Endothelial cell of umbilical vein (primary cell): ENCODE data around the gene MCU. TPM values are rescaled to one million over a fixed set of nuclear protein-coding genes. Genes with fewer than 3 reads are reported as not detected.
A peak's percentile ranks its signal among the peaks of the same experiment; 100 is the strongest.

Experiments
- BruUV-seq: library from RNA; stranded (reverse); fragments of 400-500 nt; replicated peaks from 2 replicates; lab custom pipeline; 2021; lab: Mats Ljungman, UMichigan
- CTCF ChIA-PET: fragments of 300-600, 350-600 bp; sonication (Branson Sonifier 250); formaldehyde crosslinking; loops from one replicate; lab custom pipeline; 2021; ENCODE audit warnings: antibody characterized with exemption, inconsistent platforms; lab: Charles Lee
- POLR2A ChIA-PET: fragments of 300-600, 350-600 bp; sonication (Branson Sonifier 250); formaldehyde crosslinking; loops from one replicate; lab custom pipeline; 2021; ENCODE audit warnings: antibody characterized with exemption, inconsistent platforms; lab: Charles Lee
- DNase-seq: peaks from one replicate; pipeline ENCODE4 v3.0.0-alpha.2; 2011; ENCODE audit warnings: low read depth, low spot score
- FAIRE-seq: peaks from 2 replicates; lab custom pipeline; 2011; peaks lifted over from hg19 to GRCh38; lab: Jason Lieb, UNC
- H2AFZ ChIP-seq: 2 replicates; pipeline ENCODE4 v1.6.0; 2012; ENCODE audit warnings: low read depth, low read length, control low read depth, inconsistent platforms
- H3K27ac ChIP-seq: 2 replicates; pipeline ENCODE4 v1.5.1; 2011; ENCODE audit warnings: low read depth, mild to moderate bottlenecking, control low read depth, low read length, moderate library complexity; ENCODE audit not compliant: insufficient read depth
- H3K27me3 ChIP-seq, 2 experiments: 2 replicates each; pipeline versions ENCODE4 v1.6.0 to v1.6.1; 2011; ENCODE audit warnings: low read length in 2 of 2, mixed read lengths in 1 of 2; ENCODE audit not compliant: control insufficient read depth in 2 of 2, insufficient read depth in 2 of 2
- H3K36me3 ChIP-seq, 2 experiments: 2 replicates in 1 of 2; 3 replicates in 1 of 2; pipeline ENCODE4 v1.5.1; 2011; ENCODE audit warnings: low read length in 2 of 2, mild to moderate bottlenecking in 1 of 2, moderate library complexity in 1 of 2; ENCODE audit not compliant: control insufficient read depth in 2 of 2, insufficient read depth in 2 of 2; ENCODE audit errors: extremely low read depth in 1 of 2
- H3K4me1 ChIP-seq: 3 replicates; pipeline ENCODE4 v1.5.1; 2011; ENCODE audit warnings: mild to moderate bottlenecking, low read length; ENCODE audit not compliant: control insufficient read depth, insufficient read depth; ENCODE audit errors: extremely low read depth
- H3K4me2 ChIP-seq: 2 replicates; pipeline ENCODE4 v1.6.1; 2011; ENCODE audit warnings: low read length, control low read depth, mixed read lengths; ENCODE audit not compliant: insufficient read depth
- H3K4me3 ChIP-seq, 3 experiments: fragments of 200-600 bp in 1 of 3; sonication (generic), shearing (Covaris generic) in 1 of 3; replicated peaks in 1 of 3; 2 replicates each; pipeline ENCODE4 v1.5.1; 2011 to 2016; ENCODE audit warnings: control low read depth in 3 of 3, low read length in 3 of 3, mild to moderate bottlenecking in 2 of 3, inconsistent platforms in 1 of 3, low read depth in 1 of 3, moderate library complexity in 1 of 3; ENCODE audit not compliant: insufficient read depth in 1 of 3
- H3K79me2 ChIP-seq: 2 replicates; pipeline ENCODE4 v1.6.0; 2012; ENCODE audit warnings: low read length, inconsistent platforms; ENCODE audit not compliant: control insufficient read depth, insufficient read depth
- H3K9ac ChIP-seq: replicated peaks from 2 replicates; pipeline ENCODE3; 2011; ENCODE audit warnings: low read length, control low read depth; ENCODE audit not compliant: insufficient read depth; ENCODE audit errors: extremely low read depth
- H3K9me1 ChIP-seq: replicated peaks from 3 replicates; pipeline ENCODE4 v1.6.0; 2011; ENCODE audit warnings: mild to moderate bottlenecking, low read length; ENCODE audit not compliant: control insufficient read depth, insufficient read depth; ENCODE audit errors: extremely low read depth
- H3K9me3 ChIP-seq: replicated peaks from 2 replicates; pipeline ENCODE4 v1.5.1; 2012; ENCODE audit warnings: low read length, inconsistent platforms; ENCODE audit not compliant: control insufficient read depth, insufficient read depth
- H4K20me1 ChIP-seq: replicated peaks from 2 replicates; pipeline ENCODE3; 2011; ENCODE audit warnings: mild to moderate bottlenecking, low read length; ENCODE audit not compliant: control insufficient read depth, insufficient read depth; ENCODE audit errors: extremely low read depth
- EZH2 ChIP-seq: IDR thresholded peaks from 2 replicates; pipeline ENCODE4 v1.6.1; 2012; ENCODE audit warnings: borderline replicate concordance, low read depth, mild to moderate bottlenecking, moderate library complexity, low read length, inconsistent platforms; ENCODE audit not compliant: severe bottlenecking
- FOS ChIP-seq: IDR thresholded peaks from 2 replicates; pipeline ENCODE4 v1.6.1; 2011; ENCODE audit warnings: mild to moderate bottlenecking, low read length, moderate library complexity, borderline replicate concordance; ENCODE audit not compliant: insufficient read depth
- GATA2 ChIP-seq: IDR thresholded peaks from 2 replicates; pipeline ENCODE4 v1.7.0; 2011; ENCODE audit warnings: low read depth, mild to moderate bottlenecking, moderate library complexity, mixed read lengths, low read length; ENCODE audit not compliant: insufficient read length, insufficient read depth
- JUN ChIP-seq: IDR thresholded peaks from 2 replicates; pipeline ENCODE4 v1.6.1; 2011; ENCODE audit warnings: borderline replicate concordance, low read depth; ENCODE audit not compliant: insufficient read length, insufficient read depth
- MYC ChIP-seq: IDR thresholded peaks from one replicate; pipeline ENCODE4 v1.6.1; 2011; ENCODE audit warnings: mild to moderate bottlenecking, low read depth, low read length
- POLR2A ChIP-seq: IDR thresholded peaks from 2 replicates; pipeline ENCODE4 v1.6.1; 2012; ENCODE audit warnings: low read depth, mild to moderate bottlenecking, control low read depth, low read length
- POLR2AphosphoS5 ChIP-seq: IDR thresholded peaks from 2 replicates; pipeline ENCODE4 v1.6.1; 2012; ENCODE audit warnings: low read depth, mild to moderate bottlenecking, control low read depth, low read length, moderate library complexity; ENCODE audit not compliant: insufficient read depth
- dilution Hi-C: fragments of 300-500 bp; cut with MboI; formaldehyde crosslinking; loops from one replicate; pipeline ENCODE4 v1.15.0; 2019; ENCODE audit warnings: low sequenced_read_pairs; ENCODE audit not compliant: extremely low pct_ligation_motif_present
- intact Hi-C: fragments of 100-400 bp; cut with micrococcal nuclease; formaldehyde crosslinking; loops from one replicate; pipeline ENCODE4 v1.10.0; 2022
- polyA plus RNA-seq, 4 experiments: library from polyadenylated mRNA; depleted of rRNA in 3 of 4; stranded (reverse) in 3 of 4; unstranded in 1 of 4; fragments of >200 nt; gene quantifications; 2 replicates each; pipeline versions ENCODE4 v1.2.1 to v1.2.3, GENCODE V29; 2011 to 2012; ENCODE audit warnings: missing spikeins in 1 of 4
- total RNA-seq: library from RNA; stranded (reverse); gene quantifications from 2 replicates; pipeline ENCODE4 v1.2.3, GENCODE V29; 2021
- TF ChIP-seq, protein P1 (sequence below): IDR thresholded peaks from 2 replicates; pipeline ENCODE4 v1.6.1; 2011; ENCODE audit not compliant: insufficient read depth, insufficient read length
- TF ChIP-seq, protein P2 (sequence below), 2 donors: IDR thresholded peaks; 1 replicate in 1 of 2; 2 replicates in 1 of 2; pipeline ENCODE4 v1.5.1; 2011; ENCODE audit warnings: low read length in 2 of 2, mild to moderate bottlenecking in 2 of 2, moderate library complexity in 2 of 2, control low read depth in 1 of 2, inconsistent platforms in 1 of 2, low read depth in 1 of 2; ENCODE audit not compliant: insufficient read depth in 1 of 2; ENCODE audit errors: extremely low read depth in 1 of 2

The MCU gene
- total and polyA plus RNA-seq, 2 donors (not counting 3 experiments of a cell fraction or from before 2014, with no cell fraction given) = 25.2 to 37.2 TPM

DNA sequence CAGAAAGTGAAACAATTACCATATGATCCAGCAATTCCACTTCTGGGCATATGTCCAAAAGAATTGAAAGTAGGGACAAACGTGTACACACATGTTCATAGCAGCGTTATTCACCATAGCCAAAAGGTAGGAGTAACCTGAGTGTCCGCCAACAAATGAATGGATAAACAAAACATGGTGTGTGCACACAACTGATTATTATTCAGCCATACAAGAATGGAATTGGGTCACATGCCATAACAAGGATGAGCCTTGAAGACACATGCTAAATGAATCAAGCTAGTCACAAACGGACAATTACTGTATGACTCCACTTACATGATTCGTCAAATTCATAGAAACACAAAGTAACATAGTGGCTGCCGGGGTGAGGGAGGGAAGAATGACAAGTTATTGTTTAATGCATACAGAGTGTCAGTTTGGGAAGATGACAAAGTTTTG is 197.5 kb downstream of the MCU start:
- FAIRE-seq = no peak
- POLR2A ChIA-PET = no interaction called here
- H3K27me3 ChIP-seq = no peaks in the 10 kb centered on the region
- no peak overlapping the region for H3K4me2 ChIP-seq
- H2AFZ ChIP-seq = no peak overlapping the region
- peak; percentile 12 for DNase-seq
- no peak for TF ChIP-seq POLR2AphosphoS5
- TF ChIP-seq, protein P1, sequence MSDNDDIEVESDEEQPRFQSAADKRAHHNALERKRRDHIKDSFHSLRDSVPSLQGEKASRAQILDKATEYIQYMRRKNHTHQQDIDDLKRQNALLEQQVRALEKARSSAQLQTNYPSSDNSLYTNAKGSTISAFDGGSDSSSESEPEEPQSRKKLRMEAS = no peak
- TF ChIP-seq JUN = no peak
- no peak for TF ChIP-seq FOS
- no peak for TF ChIP-seq GATA2
- no peak for TF ChIP-seq EZH2
- no peak for TF ChIP-seq MYC
- no peak for TF ChIP-seq POLR2A
- TF ChIP-seq, protein P2, sequence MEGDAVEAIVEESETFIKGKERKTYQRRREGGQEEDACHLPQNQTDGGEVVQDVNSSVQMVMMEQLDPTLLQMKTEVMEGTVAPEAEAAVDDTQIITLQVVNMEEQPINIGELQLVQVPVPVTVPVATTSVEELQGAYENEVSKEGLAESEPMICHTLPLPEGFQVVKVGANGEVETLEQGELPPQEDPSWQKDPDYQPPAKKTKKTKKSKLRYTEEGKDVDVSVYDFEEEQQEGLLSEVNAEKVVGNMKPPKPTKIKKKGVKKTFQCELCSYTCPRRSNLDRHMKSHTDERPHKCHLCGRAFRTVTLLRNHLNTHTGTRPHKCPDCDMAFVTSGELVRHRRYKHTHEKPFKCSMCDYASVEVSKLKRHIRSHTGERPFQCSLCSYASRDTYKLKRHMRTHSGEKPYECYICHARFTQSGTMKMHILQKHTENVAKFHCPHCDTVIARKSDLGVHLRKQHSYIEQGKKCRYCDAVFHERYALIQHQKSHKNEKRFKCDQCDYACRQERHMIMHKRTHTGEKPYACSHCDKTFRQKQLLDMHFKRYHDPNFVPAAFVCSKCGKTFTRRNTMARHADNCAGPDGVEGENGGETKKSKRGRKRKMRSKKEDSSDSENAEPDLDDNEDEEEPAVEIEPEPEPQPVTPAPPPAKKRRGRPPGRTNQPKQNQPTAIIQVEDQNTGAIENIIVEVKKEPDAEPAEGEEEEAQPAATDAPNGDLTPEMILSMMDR (IDR thresholded peaks at IDR 0.05; ENCODE audit: extremely low read depth in 1 of 2, insufficient read depth in 1 of 2, low read depth in 1 of 2, low read length in 2 of 2) = no peak
- H3K4me3 ChIP-seq = no peak overlapping the region
- peaks cover 23% of the 10 kb centered on the region for H3K4me1 ChIP-seq
- BruUV-seq = no TSS peak
- CTCF ChIA-PET = interaction anchor here (1.1 kb wide), 1 partner anchor 172 kb away, joined by 3 read pairs; no protein-coding TSS in a partner anchor
- H3K36me3 ChIP-seq = no peaks in the 10 kb centered on the region
- H3K9me3 ChIP-seq = no peaks in the 10 kb centered on the region
- H3K9me1 ChIP-seq = no peaks in the 10 kb centered on the region
- H3K27ac ChIP-seq = no peak overlapping the region
- intact Hi-C loops (loop anchor here (5.0 kb wide), 1 partner anchor 197 kb away; the partner anchor contains the start of gene MCU), dilution Hi-C loops (no loop called here)
- no peaks in the 10 kb centered on the region for H3K79me2 ChIP-seq
- no peaks in the 10 kb centered on the region for H4K20me1 ChIP-seq
- no peak overlapping the region for H3K9ac ChIP-seq
